HEK293 (cell line): ENCODE measurements around the gene GMPR2.

Experiments
- AEBP2 ChIP-seq: fragments of 450-650 bp; formaldehyde crosslinking; IDR thresholded peaks from 2 replicates; pipeline ENCODE4 v1.5.1; 2016; ENCODE audit warnings: missing biosample characterization, missing genetic modification characterization, borderline replicate concordance
- CTCF ChIP-seq: fragments of 450-650 bp; formaldehyde crosslinking; IDR thresholded peaks from 2 replicates; pipeline ENCODE4 v1.5.1; 2016; ENCODE audit warnings: missing biosample characterization, missing genetic modification characterization
- HIC1 ChIP-seq: fragments of 450-650 bp; formaldehyde crosslinking; IDR thresholded peaks from 2 replicates; pipeline ENCODE4 v1.5.1; 2016; ENCODE audit warnings: missing biosample characterization, missing genetic modification characterization
- REST ChIP-seq: fragments of 450-650 bp; formaldehyde crosslinking; IDR thresholded peaks from 2 replicates; pipeline ENCODE4 v1.5.1; 2016; ENCODE audit warnings: missing biosample characterization, missing genetic modification characterization
- ZNF423 ChIP-seq: fragments of 450-650 bp; formaldehyde crosslinking; IDR thresholded peaks from 2 replicates; pipeline ENCODE4 v1.5.1; 2016; ENCODE audit warnings: missing biosample characterization, missing genetic modification characterization
- ZNF776 ChIP-seq: fragments of 450-650 bp; formaldehyde crosslinking; IDR thresholded peaks from 2 replicates; pipeline ENCODE4 v1.5.0; 2017; ENCODE audit warnings: missing biosample characterization, missing genetic modification characterization, borderline replicate concordance

- TF ChIP-seq CTCF (tag by site-specific recombination) = no peak
- TF ChIP-seq AEBP2 (tag by site-specific recombination) = no peak
- TF ChIP-seq ZNF776 (tag by site-specific recombination) = no peak
- no peak for TF ChIP-seq ZNF423 (tag by site-specific recombination)
- no peak for TF ChIP-seq HIC1 (tag by site-specific recombination)
- TF ChIP-seq REST = no peak
These were observed 10.7 kb downstream of the GMPR2 start for GRCh38 chr14:24243336-24243836.
